Measurements from ENCODE around the gene OSBP2.

OSBP2 gene

DNA sequence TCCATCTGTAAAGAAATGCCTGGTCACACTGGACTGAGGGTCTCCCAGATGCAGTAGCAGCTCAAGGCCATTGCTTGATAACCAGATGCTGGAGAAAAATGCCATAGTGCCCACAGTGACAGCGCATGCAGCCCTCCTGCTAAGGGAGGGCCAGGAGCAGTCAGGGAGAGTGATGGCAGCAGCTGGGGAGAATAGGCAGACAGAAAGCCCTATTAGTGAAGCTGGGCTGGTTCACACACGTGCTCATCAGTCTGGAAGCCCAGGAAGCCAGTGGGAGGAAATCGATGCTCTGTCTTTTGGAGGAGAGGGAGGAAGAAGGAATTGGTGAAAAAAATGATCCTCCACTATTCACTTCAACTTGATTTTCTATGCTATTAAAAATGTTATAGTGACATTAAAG, 82.9 kb downstream of the OSBP2 start:
- Histone ChIP-seq H3K27ac (no peak overlapping the region), H3K4me3 (no peak overlapping the region)
- TF ChIP-seq, protein P1, sequence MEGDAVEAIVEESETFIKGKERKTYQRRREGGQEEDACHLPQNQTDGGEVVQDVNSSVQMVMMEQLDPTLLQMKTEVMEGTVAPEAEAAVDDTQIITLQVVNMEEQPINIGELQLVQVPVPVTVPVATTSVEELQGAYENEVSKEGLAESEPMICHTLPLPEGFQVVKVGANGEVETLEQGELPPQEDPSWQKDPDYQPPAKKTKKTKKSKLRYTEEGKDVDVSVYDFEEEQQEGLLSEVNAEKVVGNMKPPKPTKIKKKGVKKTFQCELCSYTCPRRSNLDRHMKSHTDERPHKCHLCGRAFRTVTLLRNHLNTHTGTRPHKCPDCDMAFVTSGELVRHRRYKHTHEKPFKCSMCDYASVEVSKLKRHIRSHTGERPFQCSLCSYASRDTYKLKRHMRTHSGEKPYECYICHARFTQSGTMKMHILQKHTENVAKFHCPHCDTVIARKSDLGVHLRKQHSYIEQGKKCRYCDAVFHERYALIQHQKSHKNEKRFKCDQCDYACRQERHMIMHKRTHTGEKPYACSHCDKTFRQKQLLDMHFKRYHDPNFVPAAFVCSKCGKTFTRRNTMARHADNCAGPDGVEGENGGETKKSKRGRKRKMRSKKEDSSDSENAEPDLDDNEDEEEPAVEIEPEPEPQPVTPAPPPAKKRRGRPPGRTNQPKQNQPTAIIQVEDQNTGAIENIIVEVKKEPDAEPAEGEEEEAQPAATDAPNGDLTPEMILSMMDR (IDR thresholded peaks at IDR 0.05): no peak
- no peak for DNase-seq (ENCODE audit: low spot score)

GRCh38 chr22:30778261-30778660, 83.6 kb downstream of the OSBP2 start:
- H3K27ac ChIP-seq: no peak overlapping the region
- H3K4me3 ChIP-seq: no peak overlapping the region
- no peak for DNase-seq (ENCODE audit: low spot score)
- TF ChIP-seq, protein P1 (IDR thresholded peaks at IDR 0.05): no peak

DNA sequence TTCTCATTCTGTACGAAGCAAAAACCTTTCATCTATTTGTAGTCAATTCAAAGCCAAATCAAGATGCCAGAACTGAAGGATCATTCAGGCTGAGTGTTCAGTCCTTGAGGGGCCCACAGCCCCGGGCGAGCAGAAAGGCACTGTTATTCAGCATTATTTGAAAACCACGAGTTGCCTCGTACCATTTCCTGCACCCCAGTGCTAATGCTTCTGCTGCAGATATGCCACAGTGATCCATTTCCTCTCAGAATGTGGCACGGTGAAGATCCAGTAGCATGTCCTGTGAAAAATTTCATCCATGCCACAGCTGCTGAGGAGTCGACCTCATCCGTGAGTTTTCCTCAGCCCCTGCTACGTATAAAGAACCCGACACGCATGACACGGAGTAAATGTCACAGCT, 85.4 kb downstream of the OSBP2 start:
- no peak for DNase-seq (ENCODE audit: low spot score)
- TF ChIP-seq, protein P1 (IDR thresholded peaks at IDR 0.05): no peak
- Histone ChIP-seq H3K4me3 (no peak overlapping the region), H3K27ac (no peak overlapping the region)

DNA sequence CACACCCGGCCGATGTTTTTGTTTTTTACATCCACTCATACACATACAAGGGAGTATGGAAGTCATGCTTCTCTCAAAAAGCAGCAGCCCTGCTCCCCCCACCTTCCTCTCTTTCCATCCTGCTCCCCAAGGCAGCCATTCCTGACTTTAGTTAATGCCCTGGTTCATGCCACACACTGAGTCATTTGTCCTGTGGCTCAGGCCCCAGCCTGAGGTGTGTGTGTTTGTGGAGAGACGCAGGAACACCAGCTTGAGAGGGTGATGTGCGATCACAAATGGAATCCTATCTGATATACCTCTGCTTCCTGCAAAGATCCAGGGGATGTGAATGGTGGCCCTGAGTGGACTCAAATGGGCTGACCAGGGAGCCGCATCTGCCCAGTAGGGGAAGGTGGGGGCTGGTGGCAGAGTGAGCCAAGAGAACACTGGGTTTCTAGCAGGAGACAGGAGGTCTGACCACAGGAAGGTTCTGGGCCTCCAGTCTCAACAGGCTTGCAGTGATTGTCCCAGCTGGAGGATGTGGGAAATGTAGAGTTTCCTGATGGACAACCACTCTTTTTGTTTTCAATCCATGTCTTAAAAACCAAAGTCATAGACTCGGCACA, 86.7 kb downstream of the OSBP2 start:
- TF ChIP-seq, protein P1 (IDR thresholded peaks at IDR 0.05): no peak
- DNase-seq (ENCODE audit: low spot score): no peak
- no peak overlapping the region for H3K4me3 ChIP-seq
- no peak overlapping the region for H3K27ac ChIP-seq

GRCh38 chr22:30782613-30783012, 87.9 kb downstream of the OSBP2 start:
- no peak for DNase-seq (ENCODE audit: low spot score)
- TF ChIP-seq, protein P1 (IDR thresholded peaks at IDR 0.05): no peak
- Histone ChIP-seq H3K4me3 (no peak overlapping the region), H3K27ac (no peak overlapping the region)

DNA sequence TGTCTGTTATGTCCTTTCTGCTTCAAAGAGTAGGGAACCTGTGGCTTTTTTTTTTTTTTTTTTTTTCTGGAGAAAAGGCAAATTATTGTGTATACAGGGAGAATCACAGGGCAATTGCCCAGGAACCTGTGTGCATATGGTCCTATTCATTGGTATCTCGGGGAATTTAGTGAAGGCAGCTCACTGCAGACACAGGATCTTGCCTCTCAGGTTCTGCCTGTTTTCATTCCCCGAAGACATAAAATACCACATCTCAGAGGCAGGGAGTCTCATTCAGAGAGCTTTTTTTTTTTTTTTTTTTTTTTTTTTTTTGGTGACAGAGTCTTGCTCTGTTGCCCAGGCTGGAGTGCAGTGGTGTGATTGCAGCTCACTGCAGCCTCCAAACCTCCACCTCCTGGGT, 88.3 kb downstream of the OSBP2 start:
- Histone ChIP-seq H3K4me3 (no peak overlapping the region), H3K27ac (no peak overlapping the region)
- TF ChIP-seq, protein P1 (IDR thresholded peaks at IDR 0.05): no peak
- no peak for DNase-seq (ENCODE audit: low spot score)

- no peak for DNase-seq (ENCODE audit: low spot score)
- Histone ChIP-seq H3K27ac (no peak overlapping the region), H3K4me3 (no peak overlapping the region)
- TF ChIP-seq, protein P1 (IDR thresholded peaks at IDR 0.05): no peak
Measured at GRCh38 chr22:30785527-30785926, 90.9 kb downstream of the OSBP2 start.
